Osteocyte (in vitro differentiated cells): Measurements from ENCODE around the gene APCDD1. TPM values are rescaled to one million over a fixed set of nuclear protein-coding genes. Genes with fewer than 3 reads are reported as not detected.

Experiments used
- total RNA-seq: library from RNA; stranded (reverse); gene quantifications from 2 replicates; pipeline ENCODE4 v1.2.1, GENCODE V29; 2021

The APCDD1 gene
- total RNA-seq, 1 donor from 2014 or later = 1.4 TPM

Other genes with a start within 250 kb of the APCDD1 start
- 25.7 and 28.3 TPM in 2 replicates for gene NAPG, start 71.4 kb downstream of the APCDD1 start, total RNA-seq